Thoracic aorta (tissue), 2 donors: ENCODE measurements around the gene CCDC191. TPM values are rescaled to one million over a fixed set of nuclear protein-coding genes. Genes with fewer than 3 reads are reported as not detected.

ENCODE experiments used
- ATAC-seq: fragments of 150-250 bp; one replicate; pipeline ENCODE4 v1.8.0; 2017; ENCODE audit warnings: low read depth; ENCODE audit not compliant: insufficient number of reproducible peaks, low FRiP score
- DNase-seq: peaks from one replicate; pipeline ENCODE4 v3.0.0-alpha.2; 2020; ENCODE audit warnings: low spot score
- H3K27ac ChIP-seq, 2 donors: fragments of 200-600 bp; sonication (generic); 1 replicate in 1 of 2; 2 replicates in 1 of 2; pipeline ENCODE4 v1.5.1; 2016; ENCODE audit warnings: mild to moderate bottlenecking in 2 of 2, moderate library complexity in 2 of 2
- H3K27me3 ChIP-seq: fragments of 200-600 bp; sonication (generic); replicated peaks from 2 replicates; pipeline ENCODE4 v1.6.0; 2016; ENCODE audit warnings: mild to moderate bottlenecking; ENCODE audit not compliant: insufficient read depth
- H3K36me3 ChIP-seq: fragments of 200-600 bp; sonication (generic); one replicate; pipeline ENCODE4 v1.5.1; 2016
- H3K4me1 ChIP-seq, 2 donors: fragments of 200-600 bp; sonication (generic); 1 replicate in 1 of 2; 2 replicates in 1 of 2; pipeline versions ENCODE4 v1.5.1 to v1.6.0; 2016; ENCODE audit warnings: low read depth in 2 of 2, mild to moderate bottlenecking in 1 of 2; ENCODE audit not compliant: control insufficient read depth in 1 of 2
- H3K4me3 ChIP-seq: fragments of 200-600 bp; sonication (generic); 2 replicates; pipeline ENCODE4 v1.5.1; 2016; ENCODE audit warnings: mild to moderate bottlenecking
- H3K9me3 ChIP-seq: fragments of 200-600 bp; sonication (generic); 2 replicates; pipeline ENCODE4 v1.5.1; 2016
- total RNA-seq, 2 donors: library from RNA; depleted of rRNA; stranded (reverse); fragments of >200 nt; gene quantifications; one replicate each; pipeline versions ENCODE4 v1.1.0 to v1.2.3, GENCODE V29; 2016
- TF ChIP-seq, protein P1 (sequence below): fragments of 200-600 bp; sonication (generic); IDR thresholded peaks from one replicate; pipeline ENCODE4 v1.5.1; 2019; ENCODE audit warnings: antibody characterized with exemption

Gene CCDC191
- total RNA-seq, 2 donors from 2014 or later, result 2.3 to 3.4 TPM

- no peaks in the 10 kb centered on the region for H3K9me3 ChIP-seq
- ATAC-seq (no peak), DNase-seq (no peak)
- H3K27ac ChIP-seq, result no peak overlapping the region
- H3K36me3 ChIP-seq, result no peaks in the 10 kb centered on the region
- no peaks in the 10 kb centered on the region for H3K4me1 ChIP-seq
- H3K27me3 ChIP-seq, result no peaks in the 10 kb centered on the region
- TF ChIP-seq, protein P1, sequence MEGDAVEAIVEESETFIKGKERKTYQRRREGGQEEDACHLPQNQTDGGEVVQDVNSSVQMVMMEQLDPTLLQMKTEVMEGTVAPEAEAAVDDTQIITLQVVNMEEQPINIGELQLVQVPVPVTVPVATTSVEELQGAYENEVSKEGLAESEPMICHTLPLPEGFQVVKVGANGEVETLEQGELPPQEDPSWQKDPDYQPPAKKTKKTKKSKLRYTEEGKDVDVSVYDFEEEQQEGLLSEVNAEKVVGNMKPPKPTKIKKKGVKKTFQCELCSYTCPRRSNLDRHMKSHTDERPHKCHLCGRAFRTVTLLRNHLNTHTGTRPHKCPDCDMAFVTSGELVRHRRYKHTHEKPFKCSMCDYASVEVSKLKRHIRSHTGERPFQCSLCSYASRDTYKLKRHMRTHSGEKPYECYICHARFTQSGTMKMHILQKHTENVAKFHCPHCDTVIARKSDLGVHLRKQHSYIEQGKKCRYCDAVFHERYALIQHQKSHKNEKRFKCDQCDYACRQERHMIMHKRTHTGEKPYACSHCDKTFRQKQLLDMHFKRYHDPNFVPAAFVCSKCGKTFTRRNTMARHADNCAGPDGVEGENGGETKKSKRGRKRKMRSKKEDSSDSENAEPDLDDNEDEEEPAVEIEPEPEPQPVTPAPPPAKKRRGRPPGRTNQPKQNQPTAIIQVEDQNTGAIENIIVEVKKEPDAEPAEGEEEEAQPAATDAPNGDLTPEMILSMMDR, result no peak
- H3K4me3 ChIP-seq, result no peak overlapping the region
Observed at GRCh38 chr3:114025451-114025850, 30.9 kb downstream of the CCDC191 start.

DNA sequence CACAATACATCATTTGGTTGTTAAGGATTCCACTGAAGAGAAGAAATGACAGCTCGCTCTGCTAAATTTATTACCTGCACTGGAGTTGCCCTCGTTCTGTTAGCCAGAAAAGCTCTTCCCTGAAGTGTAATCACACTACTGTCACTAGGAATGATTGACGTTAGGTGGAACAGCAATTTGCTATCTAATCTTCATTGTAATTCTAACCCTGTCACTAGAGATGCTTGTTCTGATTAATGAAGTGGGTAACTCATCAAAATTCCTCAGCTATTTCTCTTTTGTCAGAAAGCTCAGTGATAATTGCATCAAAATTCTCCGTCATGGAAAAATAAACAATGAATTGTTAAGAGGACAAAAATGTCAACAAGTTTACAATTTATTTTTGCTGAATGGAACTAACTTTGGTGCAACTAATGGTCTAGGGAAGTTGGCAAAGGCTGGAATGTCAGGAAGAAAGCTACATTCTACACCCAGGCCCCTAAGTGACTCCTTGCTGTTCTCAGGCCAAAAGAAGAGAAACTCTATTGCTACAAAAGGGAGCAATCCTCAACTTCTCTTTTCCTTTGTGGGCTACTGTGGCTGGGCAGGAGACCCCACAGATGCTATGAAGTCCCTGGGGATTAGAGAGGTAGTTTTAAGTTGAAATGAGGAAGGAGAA is 34.1 kb downstream of the CCDC191 start:
- H3K9me3 ChIP-seq, result no peaks in the 10 kb centered on the region
- ATAC-seq, result no peak
- no peak overlapping the region for H3K4me3 ChIP-seq
- no peaks in the 10 kb centered on the region for H3K4me1 ChIP-seq
- DNase-seq, result no peak
- TF ChIP-seq, protein P1, result no peak
- no peak overlapping the region for H3K27ac ChIP-seq
- no peaks in the 10 kb centered on the region for H3K36me3 ChIP-seq
- no peaks in the 10 kb centered on the region for H3K27me3 ChIP-seq

DNA sequence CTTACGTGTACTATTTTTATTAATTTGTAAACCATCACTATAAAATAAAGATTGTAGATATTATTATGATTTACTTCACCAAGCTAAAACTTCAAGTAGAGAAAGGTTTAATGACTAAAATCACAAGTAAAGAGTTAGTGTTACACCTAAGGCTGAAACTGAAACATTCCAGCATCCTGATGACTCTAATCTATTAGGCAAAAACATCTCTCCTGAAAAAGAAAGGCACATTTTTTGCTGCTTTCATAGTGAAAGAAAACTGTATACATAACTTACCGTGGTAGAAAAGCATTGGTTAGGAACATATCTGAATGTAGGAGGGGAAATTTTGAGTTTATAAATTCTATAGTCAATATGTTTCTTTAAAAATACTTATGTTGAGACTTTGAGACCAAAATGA is 35.4 kb downstream of the CCDC191 start:
- no peak overlapping the region for H3K27ac ChIP-seq
- no peak for ATAC-seq

GRCh38 chr3:114019486-114019885 is 36.8 kb downstream of the CCDC191 start:
- Histone ChIP-seq H3K4me1 (no peaks in the 10 kb centered on the region), H3K4me3 (no peak overlapping the region), H3K27me3 (no peaks in the 10 kb centered on the region), H3K27ac (no peak overlapping the region), H3K9me3 (no peaks in the 10 kb centered on the region), H3K36me3 (no peaks in the 10 kb centered on the region)
- no peak for ATAC-seq
- no peak for DNase-seq
- TF ChIP-seq, protein P1, result no peak

More for the DNA sequence above, 35.4 kb downstream of the CCDC191 start:
- H3K36me3 ChIP-seq, result no peaks in the 10 kb centered on the region
- no peaks in the 10 kb centered on the region for H3K9me3 ChIP-seq
- no peaks in the 10 kb centered on the region for H3K4me1 ChIP-seq
- no peaks in the 10 kb centered on the region for H3K27me3 ChIP-seq
- no peak overlapping the region for H3K4me3 ChIP-seq
- TF ChIP-seq, protein P1, result no peak
- no peak for DNase-seq

DNA sequence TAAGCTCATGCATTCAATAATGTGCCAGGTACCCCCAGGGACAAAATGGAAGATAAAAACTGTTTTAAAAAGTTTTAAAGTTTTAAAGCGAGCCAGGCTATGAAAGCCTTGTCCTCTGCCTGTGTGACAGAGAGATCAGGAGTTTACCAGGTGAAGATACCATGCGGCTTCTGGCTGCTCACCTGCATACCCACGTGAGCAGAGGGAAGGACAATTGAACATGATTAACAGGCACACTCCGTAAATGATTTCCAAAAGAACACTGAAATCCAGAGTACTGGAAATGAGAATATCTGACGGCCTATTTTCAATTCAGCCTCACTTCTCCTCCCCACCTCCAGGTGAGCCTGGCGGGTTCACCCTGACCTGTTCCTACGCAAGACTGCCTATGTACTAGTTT is 42.1 kb downstream of the CCDC191 start:
- DNase-seq, result no peak
- H3K4me1 ChIP-seq, result no peaks in the 10 kb centered on the region
- H3K36me3 ChIP-seq, result no peaks in the 10 kb centered on the region
- H3K4me3 ChIP-seq, result no peak overlapping the region
- no peaks in the 10 kb centered on the region for H3K27me3 ChIP-seq
- TF ChIP-seq, protein P1, result no peak
- no peak overlapping the region for H3K27ac ChIP-seq
- ATAC-seq, result no peak
- H3K9me3 ChIP-seq, result no peaks in the 10 kb centered on the region
